Activated gamma-delta T cell treated with anti-CD3 and anti-CD28 coated beads, Interleukin-2, amount 50 U/mL, for 16 hours (primary cell): ENCODE results near the gene PPARD.
"Not testable (repeated sequence)": the region's sequence is repeated elsewhere in the genome, so short reads cannot be mapped to it uniquely, and the experiment has no call there.

Source experiments
- DNase-seq: peaks from one replicate; pipeline ENCODE4 v3.0.0-alpha.2; 2020; ENCODE audit warnings: low read depth

PPARD gene

GRCh38 chr6:35410131-35410530, 67.8 kb downstream of the PPARD start:
- no peak for DNase-seq

DNA sequence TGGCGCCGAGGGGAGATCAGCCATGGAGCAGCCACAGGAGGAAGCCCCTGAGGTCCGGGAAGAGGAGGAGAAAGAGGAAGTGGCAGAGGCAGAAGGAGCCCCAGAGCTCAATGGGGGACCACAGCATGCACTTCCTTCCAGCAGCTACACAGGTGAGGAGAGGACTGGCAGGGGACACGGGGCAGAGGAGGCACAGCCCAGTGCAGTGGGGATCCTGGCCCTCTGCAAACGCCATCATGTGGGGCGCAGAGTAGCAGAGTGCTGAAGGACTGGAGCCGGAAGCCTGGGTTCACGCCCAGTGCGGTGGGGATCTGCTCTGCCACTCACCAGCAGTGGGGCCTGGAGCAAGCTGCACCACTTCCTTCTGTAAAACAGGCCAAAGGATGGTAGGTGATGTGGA, 68.7 kb downstream of the PPARD start:
- no peak for DNase-seq

DNA sequence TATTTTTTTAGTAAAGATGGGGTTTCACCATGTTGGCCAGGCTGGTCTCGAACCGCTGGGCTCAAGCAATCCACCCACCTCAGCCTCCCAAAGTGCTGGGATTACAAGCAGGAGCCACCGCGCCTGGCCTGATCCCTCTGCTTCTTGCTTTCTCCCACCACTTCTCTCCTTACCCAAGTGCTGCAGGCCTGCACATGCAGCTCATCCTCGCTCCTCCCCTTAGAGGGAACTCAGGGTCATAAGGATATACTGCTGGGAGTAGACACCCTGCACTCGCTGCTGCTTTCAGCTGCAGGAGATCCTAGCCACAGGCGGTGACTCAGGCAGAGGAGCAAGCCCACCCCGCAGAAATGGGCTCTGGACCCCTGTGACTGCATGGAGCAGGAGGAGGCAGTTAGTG, 69.7 kb downstream of the PPARD start:
- no peak for DNase-seq

GRCh38 chr6:35413911-35414310, 71.6 kb downstream of the PPARD start:
- no peak for DNase-seq

GRCh38 chr6:35415065-35415891, 72.9 kb downstream of the PPARD start:
- DNase-seq = no peak

- DNase-seq = no peak
Observed at GRCh38 chr6:35417979-35418661, 75.8 kb downstream of the PPARD start.

- DNase-seq = no peak
Observed at GRCh38 chr6:35419417-35419816, 77.1 kb downstream of the PPARD start.

DNA sequence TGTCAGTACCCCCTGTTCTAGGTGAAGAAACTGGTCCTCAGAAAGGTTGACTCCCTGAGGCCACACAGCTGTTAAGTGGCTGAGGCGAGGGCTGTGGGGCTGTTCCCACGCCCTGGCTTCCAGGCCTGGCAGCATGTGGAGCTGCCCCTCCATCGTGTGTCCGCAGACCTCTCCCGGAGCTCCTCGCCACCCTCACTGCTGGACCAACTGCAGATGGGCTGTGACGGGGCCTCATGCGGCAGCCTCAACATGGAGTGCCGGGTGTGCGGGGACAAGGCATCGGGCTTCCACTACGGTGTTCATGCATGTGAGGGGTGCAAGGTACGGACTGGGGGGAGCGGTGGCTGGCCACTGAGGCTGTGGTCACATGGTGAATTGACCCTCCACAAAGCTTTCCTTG, 77.6 kb downstream of the PPARD start:
- no peak for DNase-seq

DNA sequence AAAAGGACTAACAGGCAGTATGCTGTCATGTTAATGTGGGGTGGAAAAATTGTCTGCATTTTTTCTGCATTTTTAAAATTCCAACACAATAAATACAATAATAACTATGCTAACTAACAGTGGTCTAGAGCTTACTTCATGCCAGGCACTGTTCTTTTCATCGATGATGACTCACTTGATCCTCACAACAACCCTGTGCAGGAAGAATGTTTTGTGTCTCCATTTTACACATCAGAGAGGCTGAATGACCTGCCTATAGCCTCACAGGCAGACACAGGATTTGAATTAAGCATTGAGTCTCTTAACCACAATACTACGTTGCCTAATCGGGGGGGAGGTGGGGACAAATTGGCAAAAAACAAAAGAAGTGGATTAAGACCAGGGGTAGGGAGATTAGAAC, 82.9 kb downstream of the PPARD start:
- DNase-seq = no peak

- no peak for DNase-seq
Observed at GRCh38 chr6:35426074-35426473, 83.7 kb downstream of the PPARD start.

DNA sequence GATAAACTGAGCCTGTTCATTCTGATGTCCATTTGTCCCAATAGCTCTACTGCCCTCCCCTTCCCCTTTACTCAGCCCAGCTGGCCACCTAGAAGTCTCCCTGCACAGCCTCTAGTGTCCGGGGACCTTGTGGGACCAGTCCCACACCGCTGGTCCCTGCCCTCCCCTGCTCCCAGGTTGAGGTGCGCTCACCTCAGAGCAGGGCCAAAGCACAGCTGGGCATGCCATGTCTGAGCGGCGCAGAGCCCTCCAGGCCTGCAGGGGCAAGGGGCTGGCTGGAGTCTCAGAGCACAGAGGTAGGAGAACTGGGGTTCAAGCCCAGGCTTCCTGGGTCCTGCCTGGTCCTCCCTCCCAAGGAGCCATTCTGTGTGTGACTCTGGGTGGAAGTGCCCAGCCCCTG, 85.1 kb downstream of the PPARD start:
- DNase-seq = no peak

GRCh38 chr6:35427851-35428321, 85.5 kb downstream of the PPARD start:
- no peak for DNase-seq

DNA sequence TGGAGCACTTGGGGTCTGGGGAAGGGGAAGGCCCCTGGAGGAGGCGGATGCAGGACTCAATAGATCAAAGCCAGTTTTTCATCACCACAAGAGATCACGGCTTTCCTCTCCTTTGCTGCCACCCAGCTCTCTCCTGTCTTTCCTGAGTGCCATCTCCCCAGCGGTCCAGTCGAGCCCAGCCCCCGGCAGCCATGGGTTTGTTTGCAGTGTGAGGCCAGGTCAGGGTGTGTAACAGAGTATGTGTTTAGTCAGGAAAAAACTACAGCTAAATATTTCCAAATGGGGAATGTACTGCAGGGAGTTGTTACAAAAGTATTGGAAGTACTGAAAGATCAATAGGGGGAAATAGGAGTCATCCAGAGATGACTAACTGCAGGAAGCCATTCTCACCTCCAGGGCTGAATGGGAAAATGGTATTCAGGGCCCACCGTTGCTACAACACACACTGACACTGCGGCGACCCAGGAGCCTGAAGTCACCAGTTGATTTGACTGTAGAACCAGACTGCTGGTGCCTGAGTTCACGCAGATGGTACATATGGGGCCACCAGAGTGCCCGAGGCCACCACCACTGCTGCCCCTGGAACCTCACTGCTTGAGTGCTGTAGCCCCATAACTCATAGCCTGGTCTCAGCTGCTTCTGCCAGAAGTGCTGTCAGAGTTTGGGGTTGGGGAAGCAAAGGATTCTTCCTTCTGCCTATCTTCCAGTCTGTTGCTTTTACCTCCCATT, 86.2 kb downstream of the PPARD start:
- no peak for DNase-seq

- DNase-seq = no peak
Observed at GRCh38 chr6:35429463-35429862, 87.1 kb downstream of the PPARD start.

DNA sequence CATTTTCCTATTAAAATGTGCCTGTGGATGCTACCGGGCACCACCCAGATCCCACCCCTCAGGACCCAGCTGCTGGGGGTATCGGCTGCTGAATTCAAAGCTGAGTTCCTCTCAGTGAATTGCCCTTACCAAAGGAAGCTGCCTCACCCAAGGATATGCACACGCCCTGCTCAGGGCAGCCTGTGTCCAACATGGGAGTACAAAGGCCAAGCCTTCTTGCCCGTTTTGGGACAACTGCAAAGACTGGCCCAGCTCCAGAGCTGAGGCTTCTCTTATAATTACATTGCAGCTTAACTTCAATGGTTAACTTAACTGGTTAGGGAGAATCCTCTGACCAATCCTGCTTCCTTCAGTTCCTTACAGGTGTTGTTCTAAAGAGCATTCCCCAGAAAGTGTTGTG, 89.9 kb downstream of the PPARD start:
- no peak for DNase-seq

GRCh38 chr6:35432702-35433101, 90.3 kb downstream of the PPARD start:
- DNase-seq = not testable (repeated sequence)

DNA sequence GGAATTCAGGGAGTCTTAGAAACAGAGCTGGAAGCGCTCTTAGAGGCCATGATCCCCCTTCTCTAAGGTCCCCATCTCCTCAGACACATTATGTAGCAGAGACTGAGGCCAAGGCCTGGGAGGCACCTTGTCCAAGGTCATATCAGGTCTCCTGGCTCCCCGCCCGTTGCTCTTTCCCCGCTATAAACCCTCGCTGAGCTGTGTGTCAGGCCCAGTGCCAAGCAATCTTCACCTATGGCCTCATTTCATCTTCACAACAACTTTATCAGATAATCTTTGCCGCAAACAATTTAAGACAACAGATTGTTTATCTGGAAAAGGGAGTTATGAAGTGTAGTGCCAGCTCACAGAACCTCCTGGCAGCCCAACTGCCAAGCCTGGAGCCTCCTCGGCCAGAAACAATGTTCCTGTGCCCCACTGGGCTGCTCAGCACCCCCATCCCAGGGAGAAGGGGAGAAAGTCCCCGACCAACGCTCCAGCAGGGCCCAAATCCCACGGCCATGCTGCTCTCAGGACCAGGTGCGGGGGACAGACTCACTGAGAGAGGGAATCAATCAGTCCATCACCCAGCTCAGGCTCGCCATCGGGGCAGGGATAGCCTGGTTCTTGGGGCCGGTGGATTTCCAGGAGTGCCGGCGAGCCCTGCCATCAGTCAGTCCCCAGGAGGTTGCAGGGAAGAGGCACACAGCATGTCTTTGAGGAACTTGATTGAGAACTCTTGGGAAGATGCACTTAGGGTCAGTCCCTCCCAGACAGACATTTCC, 92.9 kb downstream of the PPARD start:
- DNase-seq = no peak

GRCh38 chr6:35436071-35436857, 93.9 kb downstream of the PPARD start:
- no peak for DNase-seq

DNA sequence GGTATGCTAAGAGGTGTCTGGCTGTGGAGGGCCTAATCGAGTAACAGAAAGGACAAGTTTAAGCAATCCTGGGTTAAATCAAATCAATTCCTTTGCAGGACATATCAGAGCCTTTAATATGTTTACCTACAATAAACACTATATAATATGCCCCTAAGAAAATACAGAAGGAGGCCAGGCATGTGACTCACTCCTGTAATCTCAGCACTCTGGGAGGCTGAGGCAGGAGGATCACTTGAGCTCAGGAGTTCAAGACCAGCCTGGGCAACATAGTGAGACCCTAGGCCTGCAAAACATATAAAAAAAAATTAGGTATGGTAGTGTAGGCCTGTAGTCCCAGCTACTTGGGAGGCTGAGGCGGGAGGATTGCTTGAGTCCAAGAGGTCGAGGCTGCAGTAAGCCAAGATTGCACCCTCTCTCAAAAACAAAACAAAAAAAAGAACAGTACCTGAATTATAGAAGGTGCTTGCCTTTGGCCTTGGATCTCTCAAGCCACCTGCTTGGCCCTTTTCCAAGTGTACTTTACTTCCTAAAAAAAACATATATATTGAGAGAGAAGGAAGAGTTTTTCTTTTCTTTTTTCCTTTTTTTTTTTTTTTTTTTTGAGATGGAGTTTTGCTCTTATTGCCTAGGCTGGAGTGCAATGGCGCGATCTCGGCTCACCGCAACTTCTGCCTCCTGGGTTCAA, 96.2 kb downstream of the PPARD start:
- not testable (repeated sequence) for DNase-seq

DNA sequence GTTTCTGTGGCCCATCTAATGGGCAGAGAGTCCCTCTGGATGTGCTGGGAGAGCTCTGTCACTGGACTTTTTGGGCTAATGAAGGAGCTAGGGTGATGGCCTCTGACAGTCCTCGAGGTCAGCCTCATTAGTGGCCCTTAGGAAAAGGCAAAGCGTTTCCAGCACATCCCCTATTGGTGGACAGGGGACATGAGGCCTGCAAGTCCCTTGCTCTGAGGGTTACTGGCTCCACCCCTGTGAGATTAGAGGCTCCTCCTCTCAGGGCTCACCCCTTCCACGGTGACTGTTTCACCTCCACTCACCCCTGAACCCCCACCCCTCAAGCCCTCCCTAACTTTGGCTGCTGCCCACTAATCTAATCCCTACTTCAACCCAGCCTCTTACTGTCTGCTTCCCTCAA, 97.0 kb downstream of the PPARD start:
- DNase-seq = no peak

GRCh38 chr6:35441205-35441604, 98.8 kb downstream of the PPARD start:
- DNase-seq = no peak
